ENCODE results near the gene AP2A2.

GRCh38 chr11:936199-936598 is 10.5 kb downstream of the AP2A2 start:
- TF ChIP-seq CTCF (conservative IDR thresholded peaks at IDR 0.05; ENCODE audit: low read length) (no peak), EZH2phosphoT487 (IDR thresholded peaks at IDR 0.05; ENCODE audit: borderline replicate concordance) (no peak)

Data from Loucy (cell line).